OCI-LY3 (cell line): Measurements from ENCODE around the gene TXK.
A peak's percentile ranks its signal among the peaks of the same experiment; 100 is the strongest.

Source experiments
- H2AFZ ChIP-seq: fragments of 200-600, 300-600 bp; shearing (Covaris generic); 2 replicates; pipeline ENCODE4 v1.6.0; 2014; ENCODE audit warnings: antibody characterized with exemption, low read depth, low read length
- H3K27ac ChIP-seq: fragments of 200-600, 300-600 bp; sonication (generic); 2 replicates; pipeline ENCODE4 v1.5.1; 2014; ENCODE audit warnings: mild to moderate bottlenecking, low read length, moderate library complexity, mixed read lengths
- H3K27me3 ChIP-seq: fragments of 200-600, 300-600 bp; sonication (generic); 2 replicates; pipeline ENCODE4 v1.6.1; 2014; ENCODE audit warnings: low read depth, low read length, mixed read lengths
- H3K36me3 ChIP-seq: fragments of 200-600, 300-600 bp; sonication (generic); replicated peaks from 2 replicates; pipeline ENCODE3; 2014; ENCODE audit warnings: low read depth, low read length, mixed read lengths
- H3K4me1 ChIP-seq: fragments of 300-600, 200-600 bp; sonication (generic); 2 replicates; pipeline ENCODE4 v1.6.1; 2014; ENCODE audit warnings: low read length, mixed read lengths
- H3K4me2 ChIP-seq: fragments of 200-600, 300-600 bp; sonication (generic); 2 replicates; pipeline ENCODE4 v1.6.1; 2014; ENCODE audit warnings: low read length, mixed read lengths
- H3K4me3 ChIP-seq: fragments of 300-600, 200-600 bp; sonication (generic); 2 replicates; pipeline ENCODE4 v1.5.1; 2014; ENCODE audit warnings: antibody characterized with exemption, mild to moderate bottlenecking, low read length, moderate library complexity
- H3K79me2 ChIP-seq: fragments of 300-600, 200-600 bp; shearing (Covaris generic); 2 replicates; pipeline ENCODE4 v1.6.1; 2014; ENCODE audit warnings: mild to moderate bottlenecking, low read length, mixed read lengths
- H3K9ac ChIP-seq: fragments of 300-600, 200-600 bp; shearing (Covaris generic); 2 replicates; pipeline ENCODE4 v1.6.0; 2014; ENCODE audit warnings: mild to moderate bottlenecking, low read length, moderate library complexity
- H3K9me3 ChIP-seq: fragments of 200-600, 300-600 bp; shearing (Covaris generic); 2 replicates; pipeline ENCODE4 v1.6.1; 2014; ENCODE audit warnings: low read length, mixed read lengths; ENCODE audit not compliant: insufficient read depth
- H4K20me1 ChIP-seq: fragments of 200-600, 300-600 bp; sonication (generic); 2 replicates; pipeline ENCODE4 v1.6.1; 2016; ENCODE audit warnings: low read length, mixed read lengths; ENCODE audit not compliant: insufficient read depth
- EZH2phosphoT487 ChIP-seq: fragments of 200-600 bp; shearing (Covaris generic); IDR thresholded peaks from 2 replicates; pipeline ENCODE4 v1.6.1; 2018; ENCODE audit warnings: antibody characterized with exemption, mixed run types, low read depth
- TF ChIP-seq, protein P1 (sequence below): fragments of 200-600, 300-600 bp; sonication (generic); IDR thresholded peaks from 2 replicates; pipeline ENCODE4 v1.5.1; 2014; ENCODE audit warnings: antibody characterized with exemption, low read length, low read depth

The TXK gene

DNA sequence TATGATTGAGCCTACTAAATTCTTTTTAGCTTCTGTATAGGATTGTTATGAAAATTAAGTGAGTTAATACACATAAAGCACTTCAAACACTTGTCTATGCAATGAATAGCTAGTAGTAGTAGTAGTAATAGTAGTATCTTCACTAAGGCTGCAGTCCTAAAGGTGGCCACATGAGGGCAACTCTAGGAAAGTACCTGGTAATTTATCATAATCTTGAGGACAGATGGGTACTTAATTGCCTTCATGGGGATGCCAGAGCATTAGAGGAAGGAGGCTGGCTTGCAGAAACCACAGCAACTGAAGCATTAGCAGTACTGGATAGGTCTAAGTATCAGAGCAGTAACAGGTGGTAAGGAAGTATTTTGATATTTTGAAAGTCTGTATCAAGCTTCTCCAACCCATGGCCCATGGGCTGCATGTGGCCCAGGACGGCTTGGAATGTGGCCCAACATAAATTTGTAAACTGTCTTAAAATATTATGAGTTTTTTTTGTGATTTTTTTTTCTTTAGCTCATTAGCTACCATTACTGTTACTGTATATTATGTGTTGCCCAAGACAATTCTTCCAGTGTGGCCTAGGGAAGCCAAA, 100.1 kb downstream of the TXK start:
- H3K9me3 ChIP-seq: no peaks in the 10 kb centered on the region
- peak overlapping the region; percentile 54; the same call in 1 of the 2 replicates for H3K4me2 ChIP-seq
- H3K4me1 ChIP-seq: peaks cover 92% of the 10 kb centered on the region
- TF ChIP-seq, protein P1, sequence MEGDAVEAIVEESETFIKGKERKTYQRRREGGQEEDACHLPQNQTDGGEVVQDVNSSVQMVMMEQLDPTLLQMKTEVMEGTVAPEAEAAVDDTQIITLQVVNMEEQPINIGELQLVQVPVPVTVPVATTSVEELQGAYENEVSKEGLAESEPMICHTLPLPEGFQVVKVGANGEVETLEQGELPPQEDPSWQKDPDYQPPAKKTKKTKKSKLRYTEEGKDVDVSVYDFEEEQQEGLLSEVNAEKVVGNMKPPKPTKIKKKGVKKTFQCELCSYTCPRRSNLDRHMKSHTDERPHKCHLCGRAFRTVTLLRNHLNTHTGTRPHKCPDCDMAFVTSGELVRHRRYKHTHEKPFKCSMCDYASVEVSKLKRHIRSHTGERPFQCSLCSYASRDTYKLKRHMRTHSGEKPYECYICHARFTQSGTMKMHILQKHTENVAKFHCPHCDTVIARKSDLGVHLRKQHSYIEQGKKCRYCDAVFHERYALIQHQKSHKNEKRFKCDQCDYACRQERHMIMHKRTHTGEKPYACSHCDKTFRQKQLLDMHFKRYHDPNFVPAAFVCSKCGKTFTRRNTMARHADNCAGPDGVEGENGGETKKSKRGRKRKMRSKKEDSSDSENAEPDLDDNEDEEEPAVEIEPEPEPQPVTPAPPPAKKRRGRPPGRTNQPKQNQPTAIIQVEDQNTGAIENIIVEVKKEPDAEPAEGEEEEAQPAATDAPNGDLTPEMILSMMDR: peak; percentile 71
- no peak for TF ChIP-seq EZH2phosphoT487
- H3K27ac ChIP-seq: peak overlapping the region; percentile 95
- peak overlapping the region; percentile 64; the same call in 1 of the 2 replicates for H3K9ac ChIP-seq
- no peaks in the 10 kb centered on the region for H3K27me3 ChIP-seq
- H3K79me2 ChIP-seq: no peaks in the 10 kb centered on the region
- H3K4me3 ChIP-seq: no peak overlapping the region
- H3K36me3 ChIP-seq: peaks cover 21% of the 10 kb centered on the region
- no peak overlapping the region for H2AFZ ChIP-seq
- no peaks in the 10 kb centered on the region for H4K20me1 ChIP-seq

DNA sequence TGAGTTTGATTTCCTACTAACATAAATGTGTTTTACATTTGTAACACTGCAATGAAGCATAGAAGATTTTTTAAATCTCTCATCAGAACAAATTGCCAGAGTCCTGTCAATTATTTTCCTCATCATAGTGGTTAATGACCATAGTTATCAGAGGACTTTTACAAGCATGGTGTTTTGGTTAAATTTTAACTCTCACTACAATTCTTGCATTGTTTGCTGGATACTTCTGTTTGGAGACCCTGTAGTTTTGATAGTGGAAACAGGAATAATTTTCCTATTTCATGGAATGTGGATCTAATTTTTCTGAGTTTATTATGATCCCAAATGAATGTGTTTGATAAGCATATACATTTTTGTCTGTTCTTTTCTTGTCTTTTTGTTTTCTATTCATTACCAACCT, 100.6 kb downstream of the TXK start:
- Histone ChIP-seq H3K4me2 (no peak overlapping the region), H3K4me3 (no peak overlapping the region), H3K9me3 (no peaks in the 10 kb centered on the region), H3K9ac (no peak overlapping the region), H3K79me2 (no peaks in the 10 kb centered on the region), H3K36me3 (peaks cover 26% of the 10 kb centered on the region), H3K27me3 (no peaks in the 10 kb centered on the region), H2AFZ (no peak overlapping the region), H3K4me1 (peaks cover 93% of the 10 kb centered on the region), H3K27ac (peak overlapping the region; percentile 95; the same call in 1 of the 2 replicates), H4K20me1 (no peaks in the 10 kb centered on the region)
- TF ChIP-seq, protein P1: no peak
- TF ChIP-seq EZH2phosphoT487: no peak

DNA sequence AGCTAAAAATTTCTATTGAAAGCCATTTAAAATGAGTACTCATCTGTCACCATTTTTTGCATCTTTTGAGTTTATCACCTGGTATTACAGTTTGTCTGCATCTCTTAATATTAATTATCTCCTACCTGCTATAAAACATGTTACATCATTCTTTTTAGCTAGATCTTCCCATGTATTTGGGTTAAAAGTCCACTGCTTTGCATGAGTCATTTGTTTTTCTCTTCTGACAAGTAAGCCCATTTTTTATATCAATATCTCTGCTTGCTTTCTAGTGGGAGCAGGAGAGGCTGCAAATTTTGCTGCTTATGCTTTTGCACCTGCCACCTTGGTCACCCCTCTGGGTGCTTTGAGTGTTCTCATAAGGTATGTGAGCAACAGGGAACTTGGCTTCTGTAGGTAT, 101.3 kb downstream of the TXK start:
- Histone ChIP-seq H3K4me2 (no peak overlapping the region), H3K27me3 (no peaks in the 10 kb centered on the region), H3K4me3 (no peak overlapping the region), H3K79me2 (no peaks in the 10 kb centered on the region), H3K36me3 (peaks cover 33% of the 10 kb centered on the region), H3K9me3 (0 out of 2 replicates have a peak, but pooled peaks cover 4% of the 10 kb centered on the region), H2AFZ (no peak overlapping the region), H4K20me1 (no peaks in the 10 kb centered on the region), H3K9ac (no peak overlapping the region), H3K27ac (no peak overlapping the region), H3K4me1 (peaks cover 93% of the 10 kb centered on the region)
- TF ChIP-seq EZH2phosphoT487: no peak
- TF ChIP-seq, protein P1: no peak

GRCh38 chr4:48031802-48032525, 102.1 kb downstream of the TXK start:
- no peak overlapping the region for H3K4me3 ChIP-seq
- no peak overlapping the region for H3K27ac ChIP-seq
- peaks cover 93% of the 10 kb centered on the region for H3K4me1 ChIP-seq
- no peaks in the 10 kb centered on the region for H3K79me2 ChIP-seq
- H3K9me3 ChIP-seq: 0 out of 2 replicates have a peak, but pooled peaks cover 4% of the 10 kb centered on the region
- no peak overlapping the region for H3K9ac ChIP-seq
- no peaks in the 10 kb centered on the region for H4K20me1 ChIP-seq
- TF ChIP-seq EZH2phosphoT487: no peak
- TF ChIP-seq, protein P1: no peak
- no peak overlapping the region for H2AFZ ChIP-seq
- no peak overlapping the region for H3K4me2 ChIP-seq
- H3K27me3 ChIP-seq: no peaks in the 10 kb centered on the region
- H3K36me3 ChIP-seq: peaks cover 40% of the 10 kb centered on the region
